Pancreas (tissue), 10 donors: ENCODE data around the gene INPP5E. TPM values are rescaled to one million over a fixed set of nuclear protein-coding genes. Genes with fewer than 3 reads are reported as not detected.

Source experiments
- ATAC-seq, 4 donors: fragments of 200-7000 bp; cut with Tn5 transposase; one replicate each; pipeline versions ENCODE4 v1.8.0 to v1.9.1; 2020; ENCODE audit warnings: mild to moderate bottlenecking in 4 of 4, moderate library complexity in 4 of 4
- DNase-seq, 6 donors: peaks; one replicate each; pipeline ENCODE4 v3.0.0-alpha.2; 2020
- FAIRE-seq: peaks from 2 replicates; lab custom pipeline; 2012; peaks lifted over from hg19 to GRCh38; lab: Jason Lieb, UNC
- H3K27ac ChIP-seq, 4 donors: fragments of 200-600 bp; sonication (generic); 1 replicate in 3 of 4; 2 replicates in 1 of 4; pipeline versions ENCODE4 v1.5.0 to v1.8.0; 2020
- H3K27me3 ChIP-seq, 4 donors: fragments of 200-600 bp; one replicate each; pipeline ENCODE4 v1.8.0; 2021
- H3K36me3 ChIP-seq, 3 donors: fragments of 200-600 bp; sonication (generic) in 1 of 3; one replicate each; pipeline versions ENCODE4 v1.5.0 to v1.8.0; 2020 to 2021
- H3K4me1 ChIP-seq, 3 donors: fragments of 200-600 bp; one replicate each; pipeline ENCODE4 v1.8.0; 2021
- H3K4me3 ChIP-seq, 4 donors: fragments of 200-600 bp; sonication (generic) in 2 of 4; one replicate each; pipeline versions ENCODE4 v1.5.0 to v1.8.0; 2020 to 2021
- H3K9me3 ChIP-seq, 4 donors: fragments of 200-600 bp; one replicate each; pipeline ENCODE4 v1.8.0; 2021
- CTCF ChIP-seq, 4 donors: fragments of 200-600 bp; sonication (generic) in 3 of 4; IDR thresholded peaks; one replicate each; pipeline versions ENCODE4 v1.5.0 to v1.8.0; 2021; ENCODE audit warnings: antibody characterized with exemption in 4 of 4
- WGBS, 2 donors: extraction: QIAGEN DNeasy Blood & Tissue Kit; methylation state at CpG; one replicate each; pipeline ENCODE4 v1.1.7; 2013; 5-methylcytosine and 5-hydroxymethylcytosine counted together
- intact Hi-C, 3 donors: fragments of 100-400 bp; cut with DNase I; formaldehyde crosslinking; loops; one replicate each; pipeline versions ENCODE4 v1.11.1 to v1.14.2; 2022
- polyA plus RNA-seq, 2 donors: library from polyadenylated mRNA; stranded (reverse); fragments of 200-250 nt; gene quantifications; one replicate each; pipeline ENCODE4 v1.2.3, GENCODE V29; 2013
- total RNA-seq, 6 donors: library from RNA; stranded (reverse); fragmentation: NEBNext Ultra II Directional in 4 of 6; extraction: Animal tissue kit (Norgen Biotek cat#: 25700) in 4 of 6; gene quantifications; one replicate each; pipeline versions ENCODE4 v1.2.1 to v1.2.4, GENCODE V29; 2021 to 2023
- donor health status: healthy with polysubstance abuse.
- donor health status: DM: no; HTN: no; CAD: no; lungs with moderate emphysema.
- donor health status: DM: no; HTN: no; CAD: no.
- donor health status: control.
- donor health status: control.
- donor health status: Bipolar disorder and iron deficiency.
- donor health status: DM: yes; HTN: yes; CAD: no.
- donor health status: DM: no; HTN: no; CAD: no.
- donor health status: DM: no; HTN: no; CAD: no.
- donor health status: DM: yes; HTN: yes; CAD: no.

Gene INPP5E
- total and polyA plus RNA-seq, 8 donors, result 3.8 to 14.9 (median 5.7) TPM

- intact Hi-C loops, result loop anchor here in 1 of 3 donors (10.0 kb wide), 1 partner anchor 232 kb away; the partner anchor contains the start of gene DIPK1B
- Histone ChIP-seq H3K9me3 (no peaks in the 10 kb centered on the region), H3K36me3 (no peaks in the 10 kb centered on the region), H3K4me1 (peaks cover 15 to 28% (median 22%) of the 10 kb centered on the region in 3 donors), H3K4me3 (peak within 1 kb of the TSS; percentile 70 to 99 (median 94)), H3K27ac (peak within 1 kb of the TSS; percentile 99 to 100 (median 99)), H3K27me3 (no peaks in the 10 kb centered on the region)
- DNase-seq (peak; percentile 99 to 100 (median 100)), FAIRE-seq (no peak), ATAC-seq (peak; percentile 69 to 84 (median 76))
- 1% methylated on average over 62 to 109 of the region's 109 CpGs for WGBS, 2 donors
- TF ChIP-seq CTCF (IDR thresholded peaks at IDR 0.05), result no peak
Observed at GRCh38 chr9:136482793-136483588, 43.3 kb upstream of the INPP5E start, which contains the start of gene SEC16A. SEC16A (minus strand) TSS chr9:136483040; CDS start chr9:136477615, 5,425 bp downstream.

GRCh38 chr9:136482046-136482792 lies 42.6 kb upstream of the INPP5E start:
- peaks cover 15 to 28% (median 22%) of the 10 kb centered on the region in 3 donors for H3K4me1 ChIP-seq
- no peak for ATAC-seq
- no peaks in the 10 kb centered on the region for H3K9me3 ChIP-seq
- intact Hi-C loops, result loop anchor here in 1 of 3 donors (10.0 kb wide), 1 partner anchor 233 kb away; the partner anchor contains the start of gene DIPK1B
- H3K36me3 ChIP-seq, result peaks cover 0 to 2% (median under 1%) of the 10 kb centered on the region in 3 donors
- peak overlapping the region; percentile 91 to 98 (median 96) for H3K27ac ChIP-seq
- FAIRE-seq, result no peak
- no peaks in the 10 kb centered on the region for H3K27me3 ChIP-seq
- TF ChIP-seq CTCF (IDR thresholded peaks at IDR 0.05), result no peak
- WGBS, 2 donors, result 0 to 1% methylated on average over 35 to 39 of the region's 39 CpGs
- DNase-seq, result no peak
- H3K4me3 ChIP-seq, result peak overlapping the region; percentile 70 to 99 (median 94)

GRCh38 chr9:136481558-136481957 lies 41.9 kb upstream of the INPP5E start:
- intact Hi-C loops, result loop anchor here in 1 of 3 donors (10.0 kb wide), 1 partner anchor 233 kb away; the partner anchor contains the start of gene DIPK1B
- Histone ChIP-seq H3K4me3 (peak overlapping the region in 2 of 4 donors; percentile 97 to 99), H3K27me3 (no peaks in the 10 kb centered on the region), H3K27ac (peak overlapping the region in 1 of 4 donors; percentile 98), H3K36me3 (peaks cover 0 to 9% (median 7%) of the 10 kb centered on the region in 3 donors), H3K4me1 (peaks cover 15 to 28% (median 22%) of the 10 kb centered on the region in 3 donors), H3K9me3 (no peaks in the 10 kb centered on the region)
- DNase-seq (no peak), ATAC-seq (no peak), FAIRE-seq (no peak)
- WGBS, 2 donors, result 29% methylated on average over 5 of the region's 5 CpGs
- TF ChIP-seq CTCF (IDR thresholded peaks at IDR 0.05), result no peak

- intact Hi-C loops, result no loop called here
- DNase-seq (peak in 1 of 6 donors; percentile 63), FAIRE-seq (no peak), ATAC-seq (no peak)
- Histone ChIP-seq H3K4me3 (no peak overlapping the region), H3K9me3 (no peaks in the 10 kb centered on the region), H3K27me3 (no peaks in the 10 kb centered on the region), H3K36me3 (peaks cover 4 to 55% (median 39%) of the 10 kb centered on the region in 3 donors), H3K27ac (no peak overlapping the region), H3K4me1 (peaks cover 4 to 10% (median 7%) of the 10 kb centered on the region in 3 donors)
- 88 to 92% methylated on average over 25 of the region's 25 CpGs for WGBS, 2 donors
- TF ChIP-seq CTCF (IDR thresholded peaks at IDR 0.05), result no peak
Observed at GRCh38 chr9:136476369-136477150, 36.9 kb upstream of the INPP5E start.
